Measurements from ENCODE around the gene GDPD5. TPM values are rescaled to one million over a fixed set of nuclear protein-coding genes. Genes with fewer than 3 reads are reported as not detected.
A peak's percentile ranks its signal among the peaks of the same experiment; 100 is the strongest.

The GDPD5 gene
- total and polyA plus RNA-seq, 2 donors (not counting 1 experiment from before 2014, with no cell fraction given): 59.1 to 102 TPM

DNA sequence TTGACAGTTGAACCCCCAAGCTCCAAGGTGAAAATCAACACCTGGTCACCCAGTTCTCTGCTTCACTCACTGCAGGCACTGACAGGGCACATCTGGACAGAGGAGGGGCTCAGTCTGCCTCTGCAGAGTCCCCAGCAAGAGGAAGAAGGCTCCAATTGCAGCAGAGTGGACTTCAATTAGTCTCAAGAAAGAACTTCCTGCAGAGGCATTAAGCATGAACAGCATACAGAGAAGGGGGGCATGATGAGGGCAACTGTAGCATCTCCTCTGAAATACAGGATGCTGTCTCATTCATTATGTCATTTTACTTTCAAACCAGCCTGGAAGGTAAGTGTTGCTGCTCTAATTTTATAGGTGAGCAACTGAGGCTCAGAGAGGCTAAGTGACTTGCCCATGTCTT is 11.1 kb downstream of the GDPD5 start:
- H3K9me3 ChIP-seq (ENCODE audit: control extremely low read depth in 1 of 3, control insufficient read depth in 2 of 3, insufficient read depth in 1 of 3, low read length in 2 of 3): peaks cover 0 to 8% (median 0%) of the 10 kb centered on the region in 3 donors
- ChIA-PET CTCF (no interaction called here), POLR2A (no interaction called here)
- Mint-ChIP-seq H3K4me1 (peaks cover 66% of the 10 kb centered on the region), H3K9me3 (ENCODE audit: insufficient read depth) (no peaks in the 10 kb centered on the region), H3K4me3 (no peak overlapping the region), H3K27ac (peak overlapping the region; percentile 20), H3K27me3 (no peaks in the 10 kb centered on the region)
- H3K9ac ChIP-seq (ENCODE audit: low read length): no peak overlapping the region
- H3K27me3 ChIP-seq (replicated peaks in 1 of 4; ENCODE audit: control extremely low read depth in 1 of 4, control insufficient read depth in 3 of 4, insufficient read depth in 4 of 4, low read length in 3 of 4): no peaks in the 10 kb centered on the region
- peaks cover 39 to 61% of the 10 kb centered on the region in 2 donors for H3K4me1 ChIP-seq (ENCODE audit: control insufficient read depth in 2 of 2, insufficient read depth in 2 of 2, low read length in 2 of 2)
- H3K4me2 ChIP-seq (replicated peaks; ENCODE audit: low read depth, low read length, poor library complexity, severe bottlenecking): no peak overlapping the region
- intact Hi-C loops (cut with micrococcal nuclease): no loop called here
- no peak overlapping the region for H3K4me3 ChIP-seq (ENCODE audit: control extremely low read depth in 1 of 5, extremely low read depth in 1 of 5, insufficient read depth in 1 of 5, low read depth in 2 of 5, low read length in 4 of 5)
- H4K20me1 ChIP-seq (ENCODE audit: control insufficient read depth, insufficient read depth, low read length, poor library complexity, severe bottlenecking): no peaks in the 10 kb centered on the region
- no peak overlapping the region for H2AFZ ChIP-seq (ENCODE audit: insufficient read depth, low read depth, low read length, poor library complexity, severe bottlenecking)
- H3K79me2 ChIP-seq (ENCODE audit: control insufficient read depth, insufficient read depth, low read length): peaks cover 7% of the 10 kb centered on the region
- H3K27ac ChIP-seq (ENCODE audit: low read length in 2 of 2): no peak overlapping the region
- no peak for ATAC-seq (ENCODE audit: low read depth)
- DNase-seq: no peak
- H3K36me3 ChIP-seq (replicated peaks in 1 of 2; ENCODE audit: control extremely low read depth in 1 of 2, control insufficient read depth in 1 of 2, extremely low read depth in 1 of 2, insufficient read depth in 2 of 2, low read length in 1 of 2): peaks cover 0 to 3% of the 10 kb centered on the region in 2 experiments
- TF ChIP-seq, protein P1, sequence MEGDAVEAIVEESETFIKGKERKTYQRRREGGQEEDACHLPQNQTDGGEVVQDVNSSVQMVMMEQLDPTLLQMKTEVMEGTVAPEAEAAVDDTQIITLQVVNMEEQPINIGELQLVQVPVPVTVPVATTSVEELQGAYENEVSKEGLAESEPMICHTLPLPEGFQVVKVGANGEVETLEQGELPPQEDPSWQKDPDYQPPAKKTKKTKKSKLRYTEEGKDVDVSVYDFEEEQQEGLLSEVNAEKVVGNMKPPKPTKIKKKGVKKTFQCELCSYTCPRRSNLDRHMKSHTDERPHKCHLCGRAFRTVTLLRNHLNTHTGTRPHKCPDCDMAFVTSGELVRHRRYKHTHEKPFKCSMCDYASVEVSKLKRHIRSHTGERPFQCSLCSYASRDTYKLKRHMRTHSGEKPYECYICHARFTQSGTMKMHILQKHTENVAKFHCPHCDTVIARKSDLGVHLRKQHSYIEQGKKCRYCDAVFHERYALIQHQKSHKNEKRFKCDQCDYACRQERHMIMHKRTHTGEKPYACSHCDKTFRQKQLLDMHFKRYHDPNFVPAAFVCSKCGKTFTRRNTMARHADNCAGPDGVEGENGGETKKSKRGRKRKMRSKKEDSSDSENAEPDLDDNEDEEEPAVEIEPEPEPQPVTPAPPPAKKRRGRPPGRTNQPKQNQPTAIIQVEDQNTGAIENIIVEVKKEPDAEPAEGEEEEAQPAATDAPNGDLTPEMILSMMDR (IDR thresholded peaks at IDR 0.05): no peak
- TF ChIP-seq EZH2 (IDR thresholded peaks at IDR 0.05; ENCODE audit: borderline replicate concordance, insufficient read depth, low read depth, low read length, poor library complexity, severe bottlenecking): no peak

DNA sequence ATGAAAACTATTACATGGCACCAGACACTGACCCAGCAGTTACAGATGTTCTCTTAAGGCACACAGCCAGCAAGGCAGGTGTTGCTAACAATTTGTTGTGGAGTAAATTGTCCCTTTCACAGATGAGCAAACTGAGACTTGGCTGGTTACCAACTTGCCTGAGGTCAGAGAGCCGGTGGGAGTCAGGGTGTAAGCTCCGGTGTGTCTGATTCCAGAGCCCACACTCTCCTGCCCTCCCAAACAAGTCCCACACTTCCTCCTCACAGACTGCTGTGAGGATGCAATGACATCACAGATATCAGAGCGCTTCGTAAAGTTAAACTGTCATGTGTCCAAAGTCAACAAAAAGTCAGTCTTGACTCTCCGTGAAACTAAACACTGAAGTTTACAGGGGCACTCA is 12.5 kb downstream of the GDPD5 start:
- Mint-ChIP-seq H3K4me3 (no peak overlapping the region), H3K9me3 (ENCODE audit: insufficient read depth) (no peaks in the 10 kb centered on the region), H3K4me1 (peaks cover 66% of the 10 kb centered on the region), H3K27ac (no peak overlapping the region), H3K27me3 (no peaks in the 10 kb centered on the region)
- H3K27ac ChIP-seq (ENCODE audit: low read length in 2 of 2): no peak overlapping the region
- DNase-seq: no peak
- ATAC-seq (ENCODE audit: low read depth): no peak
- H3K4me3 ChIP-seq (ENCODE audit: control extremely low read depth in 1 of 5, extremely low read depth in 1 of 5, insufficient read depth in 1 of 5, low read depth in 2 of 5, low read length in 4 of 5): no peak overlapping the region
- H3K36me3 ChIP-seq (replicated peaks in 1 of 2; ENCODE audit: control extremely low read depth in 1 of 2, control insufficient read depth in 1 of 2, extremely low read depth in 1 of 2, insufficient read depth in 2 of 2, low read length in 1 of 2): peaks cover 0 to 3% of the 10 kb centered on the region in 2 experiments
- ChIA-PET POLR2A (no interaction called here), CTCF (no interaction called here)
- intact Hi-C loops (cut with micrococcal nuclease): no loop called here
- H3K27me3 ChIP-seq (replicated peaks in 1 of 4; ENCODE audit: control extremely low read depth in 1 of 4, control insufficient read depth in 3 of 4, insufficient read depth in 4 of 4, low read length in 3 of 4): no peaks in the 10 kb centered on the region
- 95% methylated on average over 5 of the region's 5 CpGs for WGBS (ENCODE audit: insufficient coverage)
- no peaks in the 10 kb centered on the region for H4K20me1 ChIP-seq (ENCODE audit: control insufficient read depth, insufficient read depth, low read length, poor library complexity, severe bottlenecking)
- peaks cover 7% of the 10 kb centered on the region for H3K79me2 ChIP-seq (ENCODE audit: control insufficient read depth, insufficient read depth, low read length)
- no peak overlapping the region for H2AFZ ChIP-seq (ENCODE audit: insufficient read depth, low read depth, low read length, poor library complexity, severe bottlenecking)
- H3K9ac ChIP-seq (ENCODE audit: low read length): no peak overlapping the region
- H3K4me2 ChIP-seq (replicated peaks; ENCODE audit: low read depth, low read length, poor library complexity, severe bottlenecking): no peak overlapping the region
- H3K4me1 ChIP-seq (ENCODE audit: control insufficient read depth in 2 of 2, insufficient read depth in 2 of 2, low read length in 2 of 2): peaks cover 42 to 64% of the 10 kb centered on the region in 2 donors
- TF ChIP-seq, protein P1 (IDR thresholded peaks at IDR 0.05): no peak
- TF ChIP-seq EZH2 (IDR thresholded peaks at IDR 0.05; ENCODE audit: borderline replicate concordance, insufficient read depth, low read depth, low read length, poor library complexity, severe bottlenecking): no peak
- H3K9me3 ChIP-seq (ENCODE audit: control extremely low read depth in 1 of 3, control insufficient read depth in 2 of 3, insufficient read depth in 1 of 3, low read length in 2 of 3): peaks cover 0 to 8% (median 0%) of the 10 kb centered on the region in 3 donors
